ENCODE results near the gene NRN1. TPM values are rescaled to one million over a fixed set of nuclear protein-coding genes. Genes with fewer than 3 reads are reported as not detected.

Gene NRN1
- polyA plus RNA-seq, 1 of the 3 experiments (the other 2 are of a cell fraction), result 8.9 TPM

DNA sequence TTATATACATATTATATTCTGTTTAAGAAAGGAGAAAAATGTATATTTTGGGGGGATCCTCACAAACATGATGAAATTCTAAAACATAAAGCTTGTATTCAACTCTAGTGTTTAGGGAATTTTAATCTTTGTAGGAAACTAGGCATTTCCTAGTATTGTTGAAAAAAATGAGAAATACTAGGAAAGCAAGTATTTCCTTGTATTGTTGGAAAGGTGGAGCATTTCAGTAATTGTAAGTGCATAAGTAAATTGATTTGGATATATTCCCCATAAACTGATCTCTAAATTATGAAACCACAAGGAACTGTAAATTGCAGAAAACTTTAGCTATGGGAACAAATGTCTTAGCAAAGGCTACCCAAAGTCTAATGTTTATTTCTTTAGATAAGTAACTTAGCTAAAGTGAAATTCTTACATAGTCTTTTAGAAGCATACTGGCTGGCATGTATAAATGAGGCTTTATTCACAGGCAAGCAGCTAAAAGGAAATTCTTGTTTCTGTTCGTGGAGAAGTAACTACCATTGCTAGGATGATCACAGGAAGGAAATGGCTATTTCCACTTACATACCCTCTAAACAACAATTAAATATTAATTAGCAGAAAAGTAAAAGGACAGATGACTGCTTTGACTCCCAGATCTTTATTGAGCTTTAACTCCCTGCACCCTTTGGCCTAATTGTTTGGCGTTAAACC is 19.9 kb upstream of the NRN1 start:
- Histone ChIP-seq H3K27ac (ENCODE audit: low read depth in 2 of 2, low read length in 1 of 2) (no peak overlapping the region), H3K27me3 (ENCODE audit: insufficient read depth) (peaks cover 8% of the 10 kb centered on the region; the same call in 1 of the 2 replicates), H3K4me3 (ENCODE audit: low read depth in 2 of 2, low read length in 1 of 2) (no peak overlapping the region), H3K9me3 (no peaks in the 10 kb centered on the region), H3K4me1 (ENCODE audit: control insufficient read depth in 1 of 2, insufficient read depth in 2 of 2, low read depth in 1 of 2, low read length in 1 of 2) (no peaks in the 10 kb centered on the region), H3K9me2 (no peaks in the 10 kb centered on the region), H3K4me2 (no peak overlapping the region), H3F3A (replicated peaks; ENCODE audit: insufficient read depth) (no peaks in the 10 kb centered on the region), H3K9ac (no peak overlapping the region), H2AFZ (ENCODE audit: low read depth) (no peak overlapping the region), H3K36me3 (replicated peaks in 1 of 2; ENCODE audit: control insufficient read depth in 1 of 2, insufficient read depth in 2 of 2, low read length in 1 of 2) (no peaks in the 10 kb centered on the region), H4K20me1 (ENCODE audit: insufficient read depth) (no peaks in the 10 kb centered on the region), H3K79me2 (ENCODE audit: insufficient read depth) (no peaks in the 10 kb centered on the region)
- WGBS (ENCODE audit: low lambda C conversion rate), result 21% methylated on average over 2 of the region's 2 CpGs
- CTCF ChIA-PET, result interaction anchor here (0.7 kb wide), 1 partner anchor 569 kb away, joined by 3 read pairs; no protein-coding TSS in a partner anchor
- DNase-seq, result no peak
- POLR2A ChIA-PET, result no interaction called here
- TF ChIP-seq POLR2AphosphoS5 (IDR thresholded peaks at IDR 0.05; ENCODE audit: low read depth, low read length), result no peak
- TF ChIP-seq NFIC (IDR thresholded peaks at IDR 0.05; ENCODE audit: borderline replicate concordance), result no peak
- no peak for TF ChIP-seq SIN3A (IDR thresholded peaks at IDR 0.05; ENCODE audit: borderline replicate concordance, low read depth, low read length)
- TF ChIP-seq, protein P1, sequence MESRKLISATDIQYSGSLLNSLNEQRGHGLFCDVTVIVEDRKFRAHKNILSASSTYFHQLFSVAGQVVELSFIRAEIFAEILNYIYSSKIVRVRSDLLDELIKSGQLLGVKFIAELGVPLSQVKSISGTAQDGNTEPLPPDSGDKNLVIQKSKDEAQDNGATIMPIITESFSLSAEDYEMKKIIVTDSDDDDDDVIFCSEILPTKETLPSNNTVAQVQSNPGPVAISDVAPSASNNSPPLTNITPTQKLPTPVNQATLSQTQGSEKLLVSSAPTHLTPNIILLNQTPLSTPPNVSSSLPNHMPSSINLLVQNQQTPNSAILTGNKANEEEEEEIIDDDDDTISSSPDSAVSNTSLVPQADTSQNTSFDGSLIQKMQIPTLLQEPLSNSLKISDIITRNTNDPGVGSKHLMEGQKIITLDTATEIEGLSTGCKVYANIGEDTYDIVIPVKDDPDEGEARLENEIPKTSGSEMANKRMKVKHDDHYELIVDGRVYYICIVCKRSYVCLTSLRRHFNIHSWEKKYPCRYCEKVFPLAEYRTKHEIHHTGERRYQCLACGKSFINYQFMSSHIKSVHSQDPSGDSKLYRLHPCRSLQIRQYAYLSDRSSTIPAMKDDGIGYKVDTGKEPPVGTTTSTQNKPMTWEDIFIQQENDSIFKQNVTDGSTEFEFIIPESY (IDR thresholded peaks at IDR 0.05; ENCODE audit: borderline replicate concordance, low read depth), result no peak
- no peak for TF ChIP-seq ELF1 (IDR thresholded peaks at IDR 0.05)
- no peak for TF ChIP-seq YY1 (IDR thresholded peaks at IDR 0.05; ENCODE audit: low read depth)
- no peak for TF ChIP-seq TAF1 (IDR thresholded peaks at IDR 0.05; ENCODE audit: borderline replicate concordance, low read depth, low read length)
- no peak for TF ChIP-seq IRF3 (IDR thresholded peaks at IDR 0.05; ENCODE audit: low read depth, low read length)
- TF ChIP-seq RXRA (IDR thresholded peaks at IDR 0.05; ENCODE audit: borderline replicate concordance, low read depth), result no peak
- no peak for TF ChIP-seq PBX3 (IDR thresholded peaks at IDR 0.05)
- TF ChIP-seq USF2 (IDR thresholded peaks at IDR 0.05; ENCODE audit: borderline replicate concordance, low read depth, low read length), result no peak
- TF ChIP-seq, protein P2, sequence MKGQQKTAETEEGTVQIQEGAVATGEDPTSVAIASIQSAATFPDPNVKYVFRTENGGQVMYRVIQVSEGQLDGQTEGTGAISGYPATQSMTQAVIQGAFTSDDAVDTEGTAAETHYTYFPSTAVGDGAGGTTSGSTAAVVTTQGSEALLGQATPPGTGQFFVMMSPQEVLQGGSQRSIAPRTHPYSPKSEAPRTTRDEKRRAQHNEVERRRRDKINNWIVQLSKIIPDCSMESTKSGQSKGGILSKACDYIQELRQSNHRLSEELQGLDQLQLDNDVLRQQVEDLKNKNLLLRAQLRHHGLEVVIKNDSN (IDR thresholded peaks at IDR 0.05; ENCODE audit: borderline replicate concordance, low read depth), result no peak

Measured in SK-N-SH (cell line).